ENCODE data around the gene TTC39C.

Gene TTC39C

DNA sequence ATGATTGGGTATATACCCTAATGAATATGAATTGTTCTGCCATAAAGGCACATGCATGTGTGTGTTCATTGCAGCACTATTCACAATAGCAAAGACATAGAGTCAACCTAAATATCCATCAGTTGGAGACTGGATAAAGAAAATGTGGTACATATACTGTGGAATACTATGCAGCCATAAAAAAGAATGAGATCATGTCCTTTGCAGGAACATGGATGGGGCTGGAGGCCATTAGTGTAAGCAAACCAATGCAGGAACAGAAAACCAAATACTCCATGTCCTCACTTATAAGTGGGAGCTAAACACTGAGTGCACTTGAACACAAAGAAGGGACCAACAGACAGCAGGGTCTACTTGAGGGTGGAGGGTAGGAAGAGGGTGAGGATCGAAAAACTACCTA is 43.2 kb downstream of the TTC39C start:
- TF ChIP-seq, protein P1, sequence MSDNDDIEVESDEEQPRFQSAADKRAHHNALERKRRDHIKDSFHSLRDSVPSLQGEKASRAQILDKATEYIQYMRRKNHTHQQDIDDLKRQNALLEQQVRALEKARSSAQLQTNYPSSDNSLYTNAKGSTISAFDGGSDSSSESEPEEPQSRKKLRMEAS (IDR thresholded peaks at IDR 0.05), result no peak
- TF ChIP-seq TAF1 (IDR thresholded peaks at IDR 0.05; ENCODE audit: low read depth), result no peak
- no peak for TF ChIP-seq EP300 (IDR thresholded peaks at IDR 0.05; ENCODE audit: borderline replicate concordance)
- TF ChIP-seq EGR1 (IDR thresholded peaks at IDR 0.05), result no peak
- no peak for TF ChIP-seq CEBPB (IDR thresholded peaks at IDR 0.05)
- no peak for TF ChIP-seq CREB1 (IDR thresholded peaks at IDR 0.05; ENCODE audit: low read depth)
- TF ChIP-seq YY1 (IDR thresholded peaks at IDR 0.05; ENCODE audit: low read depth), result no peak
- no peak for TF ChIP-seq USF1 (IDR thresholded peaks at IDR 0.05)
- no peak for TF ChIP-seq TCF12 (IDR thresholded peaks at IDR 0.05; ENCODE audit: low read depth)
- no peak for TF ChIP-seq FOXM1 (IDR thresholded peaks at IDR 0.05; ENCODE audit: borderline replicate concordance, low read depth)
- TF ChIP-seq, protein P2, sequence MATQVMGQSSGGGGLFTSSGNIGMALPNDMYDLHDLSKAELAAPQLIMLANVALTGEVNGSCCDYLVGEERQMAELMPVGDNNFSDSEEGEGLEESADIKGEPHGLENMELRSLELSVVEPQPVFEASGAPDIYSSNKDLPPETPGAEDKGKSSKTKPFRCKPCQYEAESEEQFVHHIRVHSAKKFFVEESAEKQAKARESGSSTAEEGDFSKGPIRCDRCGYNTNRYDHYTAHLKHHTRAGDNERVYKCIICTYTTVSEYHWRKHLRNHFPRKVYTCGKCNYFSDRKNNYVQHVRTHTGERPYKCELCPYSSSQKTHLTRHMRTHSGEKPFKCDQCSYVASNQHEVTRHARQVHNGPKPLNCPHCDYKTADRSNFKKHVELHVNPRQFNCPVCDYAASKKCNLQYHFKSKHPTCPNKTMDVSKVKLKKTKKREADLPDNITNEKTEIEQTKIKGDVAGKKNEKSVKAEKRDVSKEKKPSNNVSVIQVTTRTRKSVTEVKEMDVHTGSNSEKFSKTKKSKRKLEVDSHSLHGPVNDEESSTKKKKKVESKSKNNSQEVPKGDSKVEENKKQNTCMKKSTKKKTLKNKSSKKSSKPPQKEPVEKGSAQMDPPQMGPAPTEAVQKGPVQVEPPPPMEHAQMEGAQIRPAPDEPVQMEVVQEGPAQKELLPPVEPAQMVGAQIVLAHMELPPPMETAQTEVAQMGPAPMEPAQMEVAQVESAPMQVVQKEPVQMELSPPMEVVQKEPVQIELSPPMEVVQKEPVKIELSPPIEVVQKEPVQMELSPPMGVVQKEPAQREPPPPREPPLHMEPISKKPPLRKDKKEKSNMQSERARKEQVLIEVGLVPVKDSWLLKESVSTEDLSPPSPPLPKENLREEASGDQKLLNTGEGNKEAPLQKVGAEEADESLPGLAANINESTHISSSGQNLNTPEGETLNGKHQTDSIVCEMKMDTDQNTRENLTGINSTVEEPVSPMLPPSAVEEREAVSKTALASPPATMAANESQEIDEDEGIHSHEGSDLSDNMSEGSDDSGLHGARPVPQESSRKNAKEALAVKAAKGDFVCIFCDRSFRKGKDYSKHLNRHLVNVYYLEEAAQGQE (IDR thresholded peaks at IDR 0.05; ENCODE audit: low read depth), result no peak
- no peak for TF ChIP-seq NFIC (IDR thresholded peaks at IDR 0.05)

GRCh38 chr18:24060644-24061043 is 46.1 kb downstream of the TTC39C start:
- no peak for TF ChIP-seq EGR1 (IDR thresholded peaks at IDR 0.05)

- TF ChIP-seq TCF12 (IDR thresholded peaks at IDR 0.05; ENCODE audit: low read depth) (no peak), FOXM1 (IDR thresholded peaks at IDR 0.05; ENCODE audit: borderline replicate concordance, low read depth) (no peak), CEBPB (IDR thresholded peaks at IDR 0.05) (no peak), EP300 (IDR thresholded peaks at IDR 0.05; ENCODE audit: borderline replicate concordance) (no peak), ZBTB7A (IDR thresholded peaks at IDR 0.05; ENCODE audit: low read depth) (no peak), CREB1 (IDR thresholded peaks at IDR 0.05; ENCODE audit: low read depth) (no peak), TAF1 (IDR thresholded peaks at IDR 0.05; ENCODE audit: low read depth) (no peak), RAD21 (IDR thresholded peaks at IDR 0.05; ENCODE audit: low read depth) (no peak), NFIC (IDR thresholded peaks at IDR 0.05) (no peak), YY1 (IDR thresholded peaks at IDR 0.05; ENCODE audit: low read depth) (no peak), USF1 (IDR thresholded peaks at IDR 0.05) (no peak), TEAD4 (IDR thresholded peaks at IDR 0.05) (no peak), EGR1 (IDR thresholded peaks at IDR 0.05) (no peak)
- TF ChIP-seq, protein P2 (IDR thresholded peaks at IDR 0.05; ENCODE audit: low read depth), result no peak
These were observed 48.7 kb downstream of the TTC39C start for GRCh38 chr18:24063121-24063731.

GRCh38 chr18:24064391-24065100 is 50.0 kb downstream of the TTC39C start:
- TF ChIP-seq, protein P2 (IDR thresholded peaks at IDR 0.05; ENCODE audit: low read depth), result no peak
- TF ChIP-seq YY1 (IDR thresholded peaks at IDR 0.05; ENCODE audit: low read depth), result no peak
- no peak for TF ChIP-seq TCF12 (IDR thresholded peaks at IDR 0.05; ENCODE audit: low read depth)
- no peak for TF ChIP-seq TAF1 (IDR thresholded peaks at IDR 0.05; ENCODE audit: low read depth)
- TF ChIP-seq, protein P1 (IDR thresholded peaks at IDR 0.05), result no peak
- no peak for TF ChIP-seq EGR1 (IDR thresholded peaks at IDR 0.05)
- TF ChIP-seq USF1 (IDR thresholded peaks at IDR 0.05), result no peak
- no peak for TF ChIP-seq RAD21 (IDR thresholded peaks at IDR 0.05; ENCODE audit: low read depth)
- TF ChIP-seq NFIC (IDR thresholded peaks at IDR 0.05), result no peak
- TF ChIP-seq FOXM1 (IDR thresholded peaks at IDR 0.05; ENCODE audit: borderline replicate concordance, low read depth), result no peak

Data from Ishikawa (cell line).